Activated CD8-positive, alpha-beta memory T cell treated with anti-CD3 and anti-CD28 coated beads, Interleukin-2, amount 10 ng/mL, durations not matched to agents 7 days and 5 days (primary cell): ENCODE measurements around the gene CEP192. TPM values are rescaled to one million over a fixed set of nuclear protein-coding genes. Genes with fewer than 3 reads are reported as not detected.

Source experiments
- ATAC-seq: fragments of 150-1000 bp; cut with Tn5 transposase; one replicate; pipeline ENCODE4 v1.10.0; 2021; ENCODE audit warnings: moderate library complexity
- CTCF ChIA-PET: fragments of 350-600 bp; sonication (Branson Sonifier 250); formaldehyde crosslinking; loops from one replicate; lab custom pipeline; 2021; ENCODE audit warnings: antibody characterized with exemption; lab: Charles Lee
- DNase-seq: peaks from one replicate; pipeline ENCODE4 v3.0.0-alpha.2; 2020
- H3K27ac Mint-ChIP-seq: one replicate; pipeline ENCODE4 v1.8.0; 2021; ENCODE audit warnings: mild to moderate bottlenecking, mixed read lengths
- H3K27me3 Mint-ChIP-seq: one replicate; pipeline ENCODE4 v1.8.0; 2021; ENCODE audit warnings: mixed read lengths
- H3K36me3 Mint-ChIP-seq: one replicate; pipeline ENCODE4 v1.8.0; 2021; ENCODE audit warnings: mild to moderate bottlenecking, mixed read lengths
- H3K4me1 Mint-ChIP-seq: one replicate; pipeline ENCODE4 v1.8.0; 2021; ENCODE audit warnings: mixed read lengths
- H3K4me3 Mint-ChIP-seq: one replicate; pipeline ENCODE4 v1.8.0; 2021; ENCODE audit warnings: mild to moderate bottlenecking, moderate library complexity, mixed read lengths
- H3K9me3 Mint-ChIP-seq: one replicate; pipeline ENCODE4 v1.8.0; 2022; ENCODE audit warnings: low read depth, mixed read lengths
- total RNA-seq, 2 experiments: library from RNA; stranded (reverse); gene quantifications; one replicate each; pipeline ENCODE4 v1.2.3, GENCODE V29; 2021

Gene CEP192
- total RNA-seq, 2 experiments from 2014 or later = 36.6 to 57.4 TPM

DNA sequence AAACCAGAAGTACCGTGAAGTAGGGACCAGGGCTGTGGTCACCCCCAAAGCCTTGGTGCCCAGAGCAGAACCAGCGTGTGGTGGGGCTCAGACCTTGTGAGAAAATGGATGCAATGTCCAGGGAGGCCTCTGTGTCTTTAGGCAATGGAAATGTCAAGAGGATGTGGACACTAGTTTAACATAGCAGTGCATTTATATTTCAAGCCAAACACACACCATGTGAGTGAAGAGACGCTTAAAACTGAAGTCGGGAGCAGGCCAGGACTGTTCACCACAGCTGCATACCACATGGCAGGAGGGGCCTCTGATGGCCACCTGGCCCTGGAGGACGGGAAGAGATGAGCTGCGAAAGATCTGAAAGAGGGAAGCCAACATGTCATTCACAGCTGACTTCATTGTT, 140.1 kb downstream of the CEP192 start:
- Mint-ChIP-seq H3K4me3 (no peak overlapping the region), H3K9me3 (no peaks in the 10 kb centered on the region)

DNA sequence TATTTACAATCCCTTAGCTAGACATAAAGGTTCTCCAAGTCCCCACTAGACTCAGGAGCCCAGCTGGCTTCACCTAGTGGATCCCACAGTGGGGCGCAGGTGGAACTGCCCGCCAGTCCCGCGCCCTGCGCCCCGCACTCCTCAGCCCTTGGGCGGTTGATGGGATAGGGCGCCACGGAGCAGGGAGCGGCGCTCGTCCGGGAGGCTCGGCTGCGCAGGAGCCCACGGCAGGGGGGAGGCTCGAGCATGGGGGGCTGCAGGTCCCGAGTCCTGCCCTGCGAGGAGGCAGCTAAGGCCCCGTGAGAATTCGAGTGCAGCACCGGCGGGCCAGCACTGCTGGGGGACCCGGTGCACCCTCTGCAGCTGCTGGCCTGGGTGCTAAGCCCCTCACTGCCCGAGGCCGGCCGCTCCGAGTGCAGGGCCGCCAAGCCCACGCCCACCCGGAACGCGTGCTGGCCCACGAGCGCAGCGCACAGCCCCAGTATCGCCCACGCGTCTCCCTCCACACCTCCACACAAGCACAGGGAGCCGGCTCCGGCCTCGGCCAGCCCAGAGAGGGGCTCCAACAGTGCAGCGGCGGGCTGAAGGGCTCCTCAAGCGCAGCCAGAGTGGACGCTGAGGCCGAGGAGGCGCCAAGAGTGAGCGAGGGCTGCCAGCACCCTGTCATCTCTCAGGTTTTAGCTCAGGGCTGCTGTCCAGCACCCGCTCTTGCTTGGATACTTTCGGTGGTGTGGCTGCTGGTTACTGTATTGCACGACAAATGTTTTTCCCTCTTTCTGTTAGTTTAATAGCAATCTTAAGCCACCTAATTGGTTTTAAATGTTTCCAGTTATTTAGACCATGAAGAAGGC, 143.6 kb downstream of the CEP192 start:
- H3K9me3 Mint-ChIP-seq = no peaks in the 10 kb centered on the region
- H3K4me3 Mint-ChIP-seq = no peak overlapping the region
- H3K36me3 Mint-ChIP-seq = peaks cover 5% of the 10 kb centered on the region
- DNase-seq = no peak
- no peak for ATAC-seq
- H3K27me3 Mint-ChIP-seq = peaks cover 17% of the 10 kb centered on the region
- CTCF ChIA-PET = interaction anchor here (1.0 kb wide), 1 partner anchor 25 kb away, joined by 3 read pairs; no protein-coding TSS in a partner anchor
- H3K27ac Mint-ChIP-seq = no peak overlapping the region
- peaks cover 23% of the 10 kb centered on the region for H3K4me1 Mint-ChIP-seq

More for the DNA sequence above, 140.1 kb downstream of the CEP192 start:
- Mint-ChIP-seq H3K36me3 (peaks cover 8% of the 10 kb centered on the region), H3K4me1 (peaks cover 11% of the 10 kb centered on the region), H3K27me3 (peaks cover 11% of the 10 kb centered on the region), H3K27ac (no peak overlapping the region)
- no peak for DNase-seq
- no peak for ATAC-seq
- CTCF ChIA-PET = interaction anchor here (1.0 kb wide), 1 partner anchor 28 kb away, joined by 3 read pairs; no protein-coding TSS in a partner anchor

DNA sequence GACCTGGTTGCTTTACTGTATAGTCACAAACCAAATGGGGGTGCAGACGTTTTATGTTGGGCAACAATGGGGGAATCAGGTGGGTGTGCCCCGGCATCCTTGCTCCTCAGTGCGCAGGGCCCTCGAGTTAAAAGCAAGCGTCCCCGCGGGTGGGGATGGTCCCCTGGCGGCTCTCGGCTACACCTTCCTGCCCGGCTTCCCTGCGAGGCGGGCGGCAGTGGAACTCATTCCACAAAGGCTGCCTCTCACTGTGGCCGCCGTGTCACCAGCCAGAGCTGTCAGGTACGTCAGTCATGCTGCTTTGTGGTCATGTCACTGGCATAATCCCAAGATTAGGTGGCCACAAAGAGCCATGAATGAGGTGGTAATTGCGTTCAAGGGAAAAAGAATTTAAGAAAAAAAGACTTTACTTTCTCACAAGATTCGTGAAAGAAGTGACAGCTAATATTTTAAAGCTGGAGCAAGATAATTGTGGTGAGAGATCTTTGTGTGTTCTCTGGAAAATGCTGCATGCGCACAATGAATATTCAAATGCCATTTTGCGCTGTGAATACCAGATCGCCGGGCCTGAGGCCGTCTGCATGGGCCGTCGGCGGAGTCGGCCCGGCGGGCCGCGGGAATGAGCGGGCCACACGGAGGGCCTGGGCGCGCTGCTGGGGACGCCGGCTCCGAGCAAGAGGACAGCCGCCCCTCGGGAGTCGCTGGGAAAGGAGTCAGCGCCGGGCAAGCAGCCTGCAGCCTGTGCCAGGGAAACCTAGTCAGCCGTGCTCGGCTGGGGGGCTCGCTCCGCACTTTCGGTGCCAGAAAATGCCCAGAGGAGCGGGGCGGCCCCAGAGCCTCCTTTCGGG, 145.1 kb downstream of the CEP192 start:
- H3K4me3 Mint-ChIP-seq = peak overlapping the region; percentile 97
- peak overlapping the region; percentile 68 for H3K27ac Mint-ChIP-seq
- peaks cover 24% of the 10 kb centered on the region for H3K4me1 Mint-ChIP-seq
- peaks cover 17% of the 10 kb centered on the region for H3K27me3 Mint-ChIP-seq
- CTCF ChIA-PET = interaction anchor here (2.0 kb wide), 1 partner anchor 23 kb away, joined by 7 read pairs; no protein-coding TSS in a partner anchor
- DNase-seq (peak; percentile 61), ATAC-seq (peak; percentile 3)
- H3K9me3 Mint-ChIP-seq = no peaks in the 10 kb centered on the region
- peaks cover 4% of the 10 kb centered on the region for H3K36me3 Mint-ChIP-seq

DNA sequence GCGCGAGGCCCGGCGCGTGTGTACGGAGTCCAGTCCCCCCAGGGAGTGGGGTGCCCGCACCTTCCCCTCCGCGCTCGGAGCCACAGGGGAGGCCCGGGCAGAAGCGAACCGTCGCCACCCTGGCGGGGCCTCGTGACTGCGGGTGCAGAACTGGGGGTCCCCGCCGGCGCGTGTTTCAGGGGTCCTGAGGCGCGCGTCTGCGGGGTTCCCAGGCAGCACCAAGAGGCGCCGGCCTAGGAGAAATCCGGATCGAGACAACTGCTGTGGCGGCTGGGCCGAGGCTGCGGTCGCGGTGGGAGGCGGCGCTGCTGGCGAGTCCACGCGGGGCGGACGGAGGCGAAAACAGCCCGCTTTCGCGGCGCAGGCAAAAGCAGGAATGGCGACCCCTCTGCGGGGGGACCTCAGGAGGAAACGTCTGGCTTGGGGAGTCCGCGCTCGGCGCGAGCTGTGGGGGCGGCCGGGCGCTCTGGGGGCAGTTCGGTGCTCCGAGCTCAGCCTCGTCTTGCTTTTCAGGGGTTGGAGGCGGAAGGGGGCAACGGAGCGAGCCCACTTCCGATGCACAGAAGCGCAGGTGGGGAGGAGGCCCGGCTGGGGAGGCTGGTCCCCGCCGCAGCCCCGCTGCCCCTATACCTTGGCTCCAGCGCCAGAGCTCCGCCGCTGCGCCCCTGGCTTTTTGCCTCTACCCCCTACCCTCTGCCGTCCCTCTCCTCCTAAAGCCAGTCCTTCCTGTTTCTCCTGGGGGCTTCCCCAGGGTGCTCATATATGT, 145.9 kb downstream of the CEP192 start:
- peaks cover 27% of the 10 kb centered on the region for H3K4me1 Mint-ChIP-seq
- no peaks in the 10 kb centered on the region for H3K9me3 Mint-ChIP-seq
- CTCF ChIA-PET = interaction anchor here (1.0 to 2.0 kb wide), 2 partner anchors 23 to 809 kb away, joined by 3 to 7 read pairs; no protein-coding TSS in a partner anchor
- H3K27ac Mint-ChIP-seq = peak overlapping the region; percentile 96
- H3K4me3 Mint-ChIP-seq = peak overlapping the region; percentile 97
- DNase-seq (peak; percentile 68), ATAC-seq (peak; percentile 50)
- peaks cover 17% of the 10 kb centered on the region for H3K27me3 Mint-ChIP-seq
- H3K36me3 Mint-ChIP-seq = peaks cover 4% of the 10 kb centered on the region

DNA sequence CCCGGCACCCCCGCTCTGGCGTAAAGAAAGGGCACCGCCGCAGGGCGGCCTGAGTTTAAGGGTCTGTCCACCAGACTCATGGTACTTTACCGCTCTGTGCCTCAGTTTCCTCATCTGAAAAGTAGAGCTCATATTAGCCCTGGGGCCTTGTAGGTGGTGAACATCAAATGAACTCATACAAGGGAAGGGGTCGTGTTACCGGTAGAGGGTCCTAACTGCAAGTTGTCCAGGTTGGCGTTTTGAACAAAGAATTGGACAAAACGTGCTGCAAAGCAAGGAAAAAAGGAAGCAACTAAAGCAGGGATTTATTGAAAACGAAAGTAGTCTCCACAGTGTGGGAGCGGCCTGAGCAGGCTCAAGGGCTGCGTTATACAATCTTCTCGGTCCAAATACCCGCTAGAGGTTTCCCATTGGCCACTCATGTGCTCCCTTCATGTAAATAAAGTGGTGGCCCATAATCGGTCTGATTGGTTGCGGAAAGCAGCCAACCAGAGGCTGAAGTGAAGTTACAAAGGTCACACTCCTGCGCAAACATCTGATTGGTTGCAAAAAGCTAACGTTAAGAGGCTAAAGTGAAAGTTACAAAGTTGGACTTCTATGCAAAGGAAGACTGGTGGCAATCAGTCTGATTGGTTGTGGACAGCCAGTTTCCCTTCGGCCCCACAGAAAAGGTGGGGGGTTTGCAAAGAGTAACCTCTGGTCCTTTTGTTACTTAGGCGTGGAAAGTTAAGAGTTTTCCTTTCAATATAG, 146.7 kb downstream of the CEP192 start:
- Mint-ChIP-seq H3K27me3 (peaks cover 17% of the 10 kb centered on the region), H3K36me3 (peaks cover 4% of the 10 kb centered on the region), H3K4me3 (peak overlapping the region; percentile 97), H3K27ac (peak overlapping the region; percentile 96), H3K9me3 (no peaks in the 10 kb centered on the region), H3K4me1 (peaks cover 27% of the 10 kb centered on the region)
- DNase-seq (peak; percentile 92), ATAC-seq (peak; percentile 93)
- CTCF ChIA-PET = interaction anchor here (1.0 to 2.0 kb wide), 2 partner anchors 22 to 810 kb away, joined by 3 to 7 read pairs; no protein-coding TSS in a partner anchor

DNA sequence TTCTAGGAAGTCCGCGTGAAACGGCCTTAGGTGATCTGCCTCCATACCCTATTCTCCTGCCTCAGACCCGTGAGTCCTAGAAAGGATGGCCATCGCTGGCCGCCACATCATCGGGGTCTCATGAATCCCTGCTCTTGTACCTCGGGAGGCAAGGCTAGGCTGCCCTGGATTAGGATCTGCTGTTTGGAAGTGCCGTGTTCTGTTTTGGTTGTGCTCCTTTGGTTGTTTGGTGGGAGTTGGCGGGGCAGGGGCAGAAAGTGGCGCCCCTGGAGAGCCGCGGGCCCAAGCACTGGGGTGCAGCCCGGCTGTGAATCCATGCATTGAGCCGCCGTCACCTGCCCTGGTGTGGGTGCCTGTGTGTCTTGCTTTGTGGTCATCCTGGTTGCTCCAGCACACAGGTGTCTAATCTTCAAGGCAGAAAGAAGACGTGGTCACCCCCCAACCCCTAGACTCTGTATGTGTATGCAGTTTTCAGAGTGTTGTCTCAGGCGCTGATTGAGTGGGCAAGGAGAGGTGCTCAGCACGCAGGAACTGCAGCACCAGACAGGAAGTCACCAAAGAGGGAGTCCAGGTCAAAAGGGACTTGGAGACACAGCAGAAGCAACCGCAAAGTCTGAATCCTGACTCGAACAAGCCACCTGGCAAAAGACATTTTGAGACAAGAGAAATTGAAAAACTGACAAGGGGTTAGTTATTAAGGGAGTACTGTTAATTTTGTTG, 147.4 kb downstream of the CEP192 start:
- Mint-ChIP-seq H3K36me3 (peaks cover 6% of the 10 kb centered on the region), H3K27me3 (peaks cover 17% of the 10 kb centered on the region), H3K4me3 (peak overlapping the region; percentile 97), H3K27ac (peak overlapping the region; percentile 96), H3K9me3 (peaks cover 5% of the 10 kb centered on the region), H3K4me1 (peaks cover 27% of the 10 kb centered on the region)
- ATAC-seq (no peak), DNase-seq (no peak)
- CTCF ChIA-PET = interaction anchor here (2.4 kb wide), 1 partner anchor 21 kb away, joined by 12 read pairs; no protein-coding TSS in a partner anchor

DNA sequence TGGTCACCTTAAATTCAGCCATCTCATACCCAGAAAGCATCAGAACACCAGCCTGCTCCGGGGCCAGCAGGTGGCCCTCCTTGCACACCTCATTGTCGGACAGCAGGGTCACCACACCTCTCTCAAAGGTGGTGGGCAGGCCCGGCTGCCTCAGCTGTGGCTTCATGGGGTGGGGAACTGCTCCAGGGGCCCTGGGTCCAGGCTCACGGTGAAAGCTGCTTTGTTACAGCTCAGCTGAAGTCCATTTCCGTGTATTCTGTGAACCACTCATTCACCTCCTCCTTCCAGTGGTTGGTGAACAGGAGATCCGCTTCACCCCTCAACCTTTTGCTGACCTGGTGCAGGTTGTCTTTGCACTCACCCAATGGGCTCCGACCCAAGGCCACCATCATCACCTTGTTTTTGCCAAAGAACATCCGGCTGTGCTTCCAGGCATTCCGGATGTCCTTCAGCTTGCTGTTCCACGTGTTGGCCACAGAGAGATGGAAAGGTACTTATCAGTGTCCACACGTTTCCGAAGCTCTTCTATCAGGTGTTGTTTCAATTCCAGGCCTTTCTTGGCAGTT, 148.8 kb downstream of the CEP192 start:
- ATAC-seq = no peak
- no peak overlapping the region for H3K27ac Mint-ChIP-seq
- H3K4me1 Mint-ChIP-seq = peaks cover 27% of the 10 kb centered on the region
- CTCF ChIA-PET = interaction anchor here (2.4 kb wide), 1 partner anchor 19 kb away, joined by 12 read pairs; no protein-coding TSS in a partner anchor
- H3K9me3 Mint-ChIP-seq = peaks cover 5% of the 10 kb centered on the region
- H3K27me3 Mint-ChIP-seq = peaks cover 17% of the 10 kb centered on the region
- peaks cover 6% of the 10 kb centered on the region for H3K36me3 Mint-ChIP-seq
- no peak overlapping the region for H3K4me3 Mint-ChIP-seq
- DNase-seq = no peak

DNA sequence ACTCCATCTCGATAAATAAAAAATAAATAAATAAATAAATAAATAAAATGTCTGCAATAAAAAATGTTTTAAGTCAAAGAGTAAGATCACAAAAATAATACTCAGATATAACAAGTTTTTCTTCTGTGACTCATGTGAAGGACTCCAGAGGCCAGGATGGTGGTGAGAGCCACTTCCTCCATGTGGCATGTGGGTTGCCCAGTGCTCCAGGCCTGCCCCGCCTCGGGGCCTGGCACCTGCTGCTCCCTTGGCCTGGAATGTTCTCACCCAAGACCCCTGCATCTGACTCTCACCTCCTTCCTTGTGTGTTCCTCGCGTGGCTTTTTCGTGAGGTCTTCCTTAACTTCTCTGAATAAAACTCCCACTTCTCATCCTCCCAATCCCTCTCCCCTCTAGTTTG, 150.0 kb downstream of the CEP192 start:
- Mint-ChIP-seq H3K27me3 (peaks cover 13% of the 10 kb centered on the region), H3K9me3 (peaks cover 5% of the 10 kb centered on the region)
- ATAC-seq = no peak

DNA sequence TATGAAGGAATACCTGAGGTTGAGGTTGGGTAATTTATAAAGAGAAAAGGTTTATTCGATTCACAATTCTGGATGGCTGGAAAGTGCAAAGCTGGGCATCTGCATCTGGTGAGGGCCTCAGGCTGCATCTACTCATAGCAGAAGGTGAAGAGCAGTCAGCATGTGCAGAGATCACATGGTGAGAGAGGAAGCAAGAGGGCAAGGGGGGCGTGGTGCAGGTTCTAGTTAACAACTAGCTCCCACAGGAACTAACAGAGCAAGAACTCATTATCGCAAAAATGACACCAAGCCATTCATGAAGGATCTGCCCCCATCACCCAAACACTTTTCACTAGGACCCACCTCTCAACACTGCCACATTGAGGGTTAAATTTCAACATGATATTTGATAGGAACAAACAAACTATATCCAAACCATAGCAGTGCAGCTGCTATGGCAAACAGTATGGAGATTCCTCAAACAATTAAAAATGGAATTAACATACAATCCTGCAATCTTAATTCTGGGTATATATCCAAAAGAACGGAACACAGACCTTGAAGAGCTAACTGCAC, 154.6 kb downstream of the CEP192 start:
- CTCF ChIA-PET = no interaction called here
- Mint-ChIP-seq H3K4me3 (no peak overlapping the region), H3K4me1 (peaks cover 5% of the 10 kb centered on the region), H3K9me3 (peaks cover 5% of the 10 kb centered on the region), H3K27ac (no peak overlapping the region), H3K27me3 (peaks cover 20% of the 10 kb centered on the region), H3K36me3 (peaks cover 4% of the 10 kb centered on the region)
- ATAC-seq (no peak), DNase-seq (no peak)

More for the DNA sequence above, 150.0 kb downstream of the CEP192 start:
- Mint-ChIP-seq H3K36me3 (peaks cover 6% of the 10 kb centered on the region), H3K4me3 (no peak overlapping the region), H3K4me1 (peaks cover 19% of the 10 kb centered on the region), H3K27ac (no peak overlapping the region)
- CTCF ChIA-PET = interaction anchor here (2.4 kb wide), 1 partner anchor 18 kb away, joined by 12 read pairs; no protein-coding TSS in a partner anchor
- no peak for DNase-seq

DNA sequence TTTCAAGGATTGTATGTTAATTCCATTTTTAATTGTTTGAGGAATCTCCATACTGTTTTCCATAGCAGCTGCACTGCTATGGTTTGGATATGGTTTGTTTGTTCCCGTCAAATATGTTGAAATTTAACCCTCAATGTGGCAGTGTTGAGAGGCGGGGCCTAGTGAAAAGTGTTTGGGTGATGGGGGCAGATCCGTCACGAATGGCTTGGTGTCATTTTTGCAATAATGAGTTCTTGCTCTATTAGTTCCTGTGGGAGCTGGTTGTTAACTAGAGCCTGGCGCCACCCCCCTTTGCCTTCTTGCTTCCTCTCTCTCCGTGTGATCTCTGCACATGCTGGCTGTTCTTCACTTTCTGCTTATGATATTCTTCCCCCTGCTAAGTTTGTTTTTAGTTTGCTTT, 156.0 kb downstream of the CEP192 start:
- H3K9me3 Mint-ChIP-seq = peaks cover 5% of the 10 kb centered on the region
- no peak overlapping the region for H3K27ac Mint-ChIP-seq
- CTCF ChIA-PET = no interaction called here
- peaks cover 2% of the 10 kb centered on the region for H3K4me1 Mint-ChIP-seq
- no peak overlapping the region for H3K4me3 Mint-ChIP-seq
- ATAC-seq (no peak), DNase-seq (no peak)
- H3K36me3 Mint-ChIP-seq = peaks cover 4% of the 10 kb centered on the region
- H3K27me3 Mint-ChIP-seq = peaks cover 26% of the 10 kb centered on the region

DNA sequence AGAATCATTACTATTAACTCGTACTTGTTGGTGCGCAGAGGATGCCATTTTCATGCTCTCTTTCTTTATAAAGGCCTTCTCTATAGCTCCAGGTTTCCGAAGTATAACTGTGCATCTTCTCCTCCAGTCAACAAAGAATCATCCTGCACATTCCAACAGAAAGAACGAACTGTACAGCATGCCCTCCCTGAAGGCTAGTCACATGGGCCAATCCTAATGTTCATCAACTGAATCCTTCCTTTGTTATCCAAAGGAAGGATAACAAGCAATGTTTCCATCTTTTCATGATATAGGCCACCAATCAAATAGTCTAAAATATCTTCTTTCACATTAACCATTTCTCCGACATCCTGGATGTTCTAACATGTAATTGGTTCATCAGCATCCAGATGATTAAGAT, 160.5 kb downstream of the CEP192 start:
- peaks cover 39% of the 10 kb centered on the region for H3K27me3 Mint-ChIP-seq
- H3K4me3 Mint-ChIP-seq = no peak overlapping the region
- H3K36me3 Mint-ChIP-seq = peaks cover 12% of the 10 kb centered on the region
- H3K27ac Mint-ChIP-seq = no peak overlapping the region
- CTCF ChIA-PET = no interaction called here
- DNase-seq (no peak), ATAC-seq (no peak)
- peaks cover 12% of the 10 kb centered on the region for H3K9me3 Mint-ChIP-seq
- peaks cover 2% of the 10 kb centered on the region for H3K4me1 Mint-ChIP-seq
